HG03139 (cell line): ENCODE measurements around the gene APOBEC3H.

ENCODE experiments used
- ATAC-seq: cut with Tn5 transposase; IDR thresholded peaks from one replicate; pipeline ENCODE4 v1.9.1; 2021; ENCODE audit not compliant: unreplicated experiment

APOBEC3H gene

GRCh38 chr22:39081016-39081415, 16.0 kb upstream of the APOBEC3H start:
- no peak for ATAC-seq

GRCh38 chr22:39081598-39081997, 15.4 kb upstream of the APOBEC3H start:
- ATAC-seq, result no peak

- no peak for ATAC-seq
Measured at GRCh38 chr22:39083212-39084165, 13.6 kb upstream of the APOBEC3H start.

- ATAC-seq, result no peak
Measured at GRCh38 chr22:39084666-39085065, 12.4 kb upstream of the APOBEC3H start.

- no peak for ATAC-seq
Measured at GRCh38 chr22:39087098-39087497, 9.9 kb upstream of the APOBEC3H start.

GRCh38 chr22:39087881-39088684, 9.0 kb upstream of the APOBEC3H start:
- no peak for ATAC-seq

- no peak for ATAC-seq
Measured at GRCh38 chr22:39088685-39089032, 8.4 kb upstream of the APOBEC3H start.

- ATAC-seq, result no peak
Measured at GRCh38 chr22:39089928-39090327, 7.1 kb upstream of the APOBEC3H start.

GRCh38 chr22:39090426-39091064, 6.5 kb upstream of the APOBEC3H start:
- ATAC-seq, result no peak

- no peak for ATAC-seq
Measured at GRCh38 chr22:39091126-39092081, 5.6 kb upstream of the APOBEC3H start.

- ATAC-seq, result no peak
Measured at GRCh38 chr22:39092111-39092862, 4.8 kb upstream of the APOBEC3H start.

GRCh38 chr22:39094717-39095389, 2.2 kb upstream of the APOBEC3H start:
- ATAC-seq, result no peak

- ATAC-seq, result no peak
Measured at GRCh38 chr22:39095971-39096370, 1.1 kb upstream of the APOBEC3H start.

GRCh38 chr22:39098026-39098425, 982 bp downstream of the APOBEC3H start:
- no peak for ATAC-seq

GRCh38 chr22:39098576-39098975, 1.5 kb downstream of the APOBEC3H start:
- ATAC-seq, result no peak

GRCh38 chr22:39101226-39101625, 4.2 kb downstream of the APOBEC3H start:
- no peak for ATAC-seq

GRCh38 chr22:39103431-39103830, 6.4 kb downstream of the APOBEC3H start:
- ATAC-seq, result no peak

GRCh38 chr22:39106326-39106725, 9.3 kb downstream of the APOBEC3H start:
- ATAC-seq, result no peak

- ATAC-seq, result no peak
Measured at GRCh38 chr22:39108487-39108886, 11.4 kb downstream of the APOBEC3H start.
